ENCODE results near the gene SAMHD1.

The SAMHD1 gene

DNA sequence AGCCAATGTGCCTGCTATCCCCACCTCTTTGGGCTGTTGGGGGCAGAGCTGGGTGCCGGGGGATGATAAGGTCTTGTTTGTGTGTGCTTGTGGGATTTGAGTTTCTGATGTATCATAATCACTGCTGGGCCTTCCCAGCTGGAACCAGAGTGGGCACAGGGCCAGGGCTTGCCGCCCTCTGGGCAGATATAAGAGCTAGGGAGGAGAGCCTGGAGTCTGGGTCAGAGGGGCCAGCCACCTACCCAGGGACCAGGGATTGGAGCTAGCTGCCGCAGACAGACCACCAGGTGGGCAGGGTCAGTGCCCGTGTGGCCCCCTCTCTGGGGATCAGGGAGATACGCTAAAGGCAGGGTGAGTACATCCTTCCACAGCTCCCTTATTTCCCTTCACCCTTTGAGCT is 78.7 kb downstream of the SAMHD1 start:
- DNase-seq (ENCODE audit: low read depth in 2 of 2): no peak

DNA sequence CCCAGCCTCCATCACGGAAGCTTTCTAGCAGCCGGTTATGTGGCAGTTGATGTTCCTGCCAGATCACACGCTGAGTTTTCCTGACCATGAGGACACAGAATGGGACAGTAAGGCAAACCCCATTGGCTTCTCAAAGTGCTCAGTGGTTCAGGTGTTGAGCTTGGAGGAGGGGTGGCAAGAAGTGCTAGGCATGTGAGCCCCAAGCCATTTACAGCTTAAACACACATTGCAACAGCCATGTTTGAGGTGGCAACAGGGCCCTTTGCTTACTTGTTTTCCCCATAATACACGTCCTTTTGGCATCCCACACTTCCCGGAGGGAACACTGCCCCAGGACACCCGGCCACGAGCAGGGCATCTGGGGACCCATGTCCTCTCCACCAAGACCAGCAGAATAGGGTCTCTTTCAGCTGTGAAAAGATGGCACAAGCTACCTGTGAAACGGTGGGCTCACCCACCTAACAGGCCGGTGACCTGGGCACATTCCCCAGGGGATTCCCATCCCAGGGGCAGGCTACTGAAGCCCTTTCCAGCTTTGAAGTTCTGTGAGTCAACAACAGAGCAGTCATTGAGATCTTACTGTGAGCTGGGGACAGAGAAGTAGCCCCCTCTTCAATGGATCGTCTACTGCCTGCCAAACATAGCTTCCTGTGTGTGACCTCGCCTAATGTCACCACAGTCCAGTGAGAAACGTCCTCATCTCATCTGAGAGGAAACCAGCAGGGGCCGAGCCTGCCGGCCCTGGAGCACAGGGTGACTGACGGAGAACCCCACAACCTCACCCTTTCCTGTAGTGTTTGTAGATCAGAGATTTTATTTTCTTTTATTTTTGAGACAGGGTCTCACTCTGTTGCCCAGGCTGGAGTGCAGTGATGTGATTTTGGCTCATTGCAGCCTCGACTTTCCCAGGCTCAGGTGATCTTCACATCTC is 79.6 kb downstream of the SAMHD1 start:
- no peak for DNase-seq (ENCODE audit: low read depth in 2 of 2)

DNA sequence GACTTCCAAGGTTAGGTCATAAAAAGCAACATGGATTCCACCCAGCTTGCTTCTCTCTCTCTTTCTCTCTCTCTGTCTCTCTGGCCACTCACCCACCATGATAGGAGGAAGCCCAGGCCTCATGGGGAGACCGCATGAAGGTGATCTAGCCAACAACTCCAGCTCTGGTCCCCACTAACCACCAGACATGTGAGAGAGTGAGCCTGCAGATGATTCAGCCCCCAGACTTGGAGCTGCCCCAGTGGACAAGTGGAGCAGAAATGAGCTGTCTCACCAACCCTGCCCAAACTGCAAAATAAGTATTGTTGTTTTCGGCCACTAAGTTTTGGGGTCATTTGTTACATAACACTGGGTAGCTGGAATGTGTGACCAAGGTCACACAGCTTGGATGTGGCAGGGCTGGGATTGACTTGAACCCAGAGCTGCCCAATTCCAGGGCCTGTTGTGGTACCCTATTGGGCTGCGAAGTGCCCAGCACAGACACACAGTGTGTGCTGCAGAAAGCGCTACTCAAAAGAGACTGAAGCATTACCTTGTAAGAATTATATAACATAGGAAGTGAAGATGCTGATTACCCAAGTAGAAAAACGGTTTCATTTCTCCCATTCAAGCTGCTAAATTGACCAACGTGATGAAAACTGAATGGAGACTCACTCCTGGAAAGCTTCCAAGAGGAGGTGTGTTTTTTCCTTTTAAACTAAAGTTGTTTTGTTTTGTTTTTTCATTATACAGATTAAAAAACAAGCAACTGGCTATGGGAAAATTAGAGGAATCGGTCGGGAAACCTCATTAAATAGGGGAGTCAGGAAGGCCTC is 84.6 kb downstream of the SAMHD1 start:
- DNase-seq (ENCODE audit: low read depth in 2 of 2): no peak

DNA sequence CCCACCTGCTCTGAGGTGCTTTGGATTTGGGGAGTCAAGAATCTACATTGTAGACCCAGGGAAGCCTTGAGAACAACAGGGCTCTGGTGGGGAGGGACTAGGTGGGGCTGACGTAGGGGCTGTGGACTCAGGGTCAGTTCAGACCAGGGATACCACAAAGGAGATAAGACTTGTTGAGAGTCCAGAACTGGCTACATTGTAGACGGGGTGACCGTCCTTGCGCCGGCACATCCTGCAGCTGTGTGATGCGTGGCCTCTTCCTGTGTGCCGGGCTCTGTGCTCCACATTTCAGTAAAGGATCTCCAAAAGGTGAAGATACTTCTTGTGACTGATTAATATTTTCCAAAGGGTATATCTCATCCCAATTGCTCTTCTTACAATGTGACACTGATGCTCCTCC is 85.3 kb downstream of the SAMHD1 start:
- DNase-seq (ENCODE audit: low read depth in 2 of 2): no peak

DNA sequence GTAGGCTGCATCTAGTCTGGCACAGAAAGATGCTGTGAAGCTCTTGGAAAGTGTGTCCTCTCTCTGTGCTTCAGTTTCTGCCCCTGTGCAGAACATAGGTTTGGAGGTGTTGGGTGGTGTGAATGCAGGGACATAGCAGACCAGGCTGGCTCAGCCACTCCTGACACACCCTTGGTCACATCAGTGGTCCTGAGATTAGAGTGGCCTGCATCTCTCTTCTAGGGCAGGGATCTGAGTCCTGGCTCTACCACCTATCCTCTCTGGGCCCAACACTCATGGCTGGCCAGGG is 85.7 kb downstream of the SAMHD1 start:
- DNase-seq (ENCODE audit: low read depth in 2 of 2): no peak

DNA sequence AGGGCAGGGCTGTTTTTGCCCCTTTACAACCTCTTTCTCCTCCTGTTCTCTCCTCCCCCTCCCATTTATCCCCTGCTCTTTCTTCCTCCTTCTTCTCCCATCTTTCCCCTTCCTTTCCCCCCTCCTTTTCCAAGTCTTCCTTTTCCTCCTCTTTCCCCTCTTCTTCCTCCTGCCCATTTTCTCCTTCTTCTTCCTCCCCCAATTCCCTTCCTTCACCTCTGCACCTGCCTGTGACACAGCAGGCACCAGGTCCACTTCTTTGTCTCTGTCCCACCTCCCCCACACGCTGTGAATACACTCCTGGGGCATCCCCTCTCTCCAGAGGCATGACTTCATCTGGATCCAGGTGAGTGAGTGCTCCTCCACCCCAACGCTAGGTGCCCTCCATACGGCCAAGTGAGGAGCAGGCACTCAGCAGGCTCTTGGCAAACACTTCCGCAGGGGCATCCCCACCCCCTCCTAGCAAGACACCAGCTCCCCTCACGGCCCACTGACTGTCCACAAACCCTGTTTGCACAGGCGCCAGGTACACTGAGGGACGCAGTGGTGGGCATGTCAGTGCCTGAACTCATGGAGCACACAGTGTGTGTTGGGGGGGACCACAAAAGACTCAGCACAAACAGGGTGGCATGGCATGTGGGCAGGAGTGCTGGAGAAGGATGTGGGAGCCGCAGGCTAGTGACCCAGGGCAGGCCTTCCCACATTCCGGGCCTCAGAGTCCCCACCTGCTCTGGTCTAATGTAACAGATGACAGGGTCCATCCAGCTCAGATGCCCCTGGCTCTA is 86.2 kb downstream of the SAMHD1 start:
- DNase-seq (ENCODE audit: low read depth in 2 of 2): no peak

DNA sequence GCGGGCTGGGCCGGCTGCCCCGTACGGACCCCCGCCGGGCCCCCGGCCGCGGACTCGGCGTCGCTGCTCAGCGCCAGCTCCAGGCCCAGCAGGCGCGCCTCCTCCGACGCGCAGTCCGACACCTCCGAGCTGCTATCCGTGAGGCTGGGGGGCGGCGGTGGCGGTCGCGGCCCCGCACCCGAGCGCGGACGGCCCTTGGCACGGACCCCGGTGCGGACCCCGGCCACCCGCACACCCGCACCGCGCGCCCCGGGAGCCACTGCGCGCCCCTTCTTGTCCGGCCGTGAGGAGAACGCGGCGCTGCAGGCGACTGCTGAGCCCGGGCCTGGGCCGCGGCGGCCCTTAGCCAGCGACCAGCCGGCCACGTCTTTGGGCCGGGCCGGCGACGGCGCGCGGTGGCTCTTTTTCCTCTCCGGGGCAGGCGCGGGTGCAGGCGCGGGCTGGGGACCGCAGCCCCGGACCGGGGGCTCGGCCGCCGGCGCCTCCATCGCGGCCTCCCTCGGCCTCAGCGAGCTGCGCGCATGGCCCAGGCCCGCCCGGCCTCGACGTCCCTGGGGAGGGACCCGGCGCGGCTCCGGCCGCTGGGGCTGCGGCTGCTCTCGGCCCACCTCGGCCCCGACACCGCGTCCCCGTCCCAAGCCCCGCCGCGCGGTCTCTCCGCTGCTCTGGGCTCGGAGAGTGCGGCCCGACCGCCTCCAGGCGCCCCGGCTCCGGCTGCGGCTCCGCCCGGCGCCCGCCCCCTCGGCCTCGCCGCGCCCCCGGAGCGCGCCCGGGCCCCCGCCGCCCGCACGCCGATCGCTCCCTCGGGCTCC is 88.4 kb downstream of the SAMHD1 start:
- no peak for DNase-seq (ENCODE audit: low read depth in 2 of 2)

DNA sequence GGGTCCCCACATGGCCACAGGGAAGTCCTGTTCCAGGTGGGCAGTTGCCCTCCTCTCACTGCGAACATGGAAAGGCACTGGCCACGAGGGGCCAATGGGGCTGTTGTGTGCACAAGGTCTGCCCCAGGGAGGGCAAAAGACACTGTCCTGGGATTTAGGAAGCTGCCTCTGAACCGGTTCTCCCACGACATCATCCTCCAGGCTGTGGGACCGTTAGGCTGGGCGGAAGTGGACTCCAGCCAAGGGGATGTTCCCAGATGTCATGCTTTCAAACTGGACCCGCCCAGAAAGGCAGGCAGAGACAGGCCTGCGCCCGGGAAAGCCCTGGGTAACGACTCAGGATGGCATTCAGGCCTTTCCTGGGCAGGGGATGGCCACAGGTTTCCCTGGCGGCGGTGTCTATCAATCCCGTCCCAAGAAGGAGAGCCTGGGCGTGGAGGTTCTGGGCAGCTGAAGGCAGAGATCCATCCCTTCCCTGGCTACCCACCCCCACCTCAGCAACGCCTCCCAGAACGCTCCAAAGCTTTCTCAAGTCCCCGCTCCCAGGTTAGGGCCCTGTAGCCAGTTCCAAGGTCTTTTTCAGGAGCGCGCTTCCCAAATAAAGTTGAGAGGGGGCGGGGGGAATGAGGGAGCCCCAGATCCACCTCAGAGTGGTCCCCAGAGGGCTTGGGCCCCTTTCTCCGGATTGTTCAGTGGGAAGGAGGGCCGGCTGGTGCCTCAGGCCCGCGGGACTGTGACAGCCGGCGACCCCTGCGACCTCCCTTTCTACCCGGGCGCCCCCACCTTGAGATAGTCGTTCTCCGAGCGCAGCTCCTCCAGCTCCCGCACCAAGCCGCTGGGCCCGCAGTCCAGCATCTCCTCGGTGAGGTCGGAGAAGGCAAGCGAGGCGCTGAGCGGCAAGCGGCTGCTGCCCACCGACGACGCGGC is 89.4 kb downstream of the SAMHD1 start:
- DNase-seq (ENCODE audit: low read depth in 2 of 2): no peak

DNA sequence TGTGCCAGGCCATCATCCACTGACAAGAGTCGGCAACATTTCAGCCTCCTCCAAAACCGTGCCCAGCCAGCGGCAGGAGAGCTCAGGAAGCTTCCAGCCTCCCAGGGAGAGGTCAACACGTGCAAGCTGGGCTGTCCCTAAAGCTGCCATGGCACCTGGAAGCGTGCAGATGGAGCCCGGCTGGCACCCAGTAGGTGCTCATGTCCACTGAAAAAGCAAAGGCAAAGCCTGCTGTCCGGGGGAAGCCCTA is 90.0 kb downstream of the SAMHD1 start:
- no peak for DNase-seq (ENCODE audit: low read depth in 2 of 2)

DNA sequence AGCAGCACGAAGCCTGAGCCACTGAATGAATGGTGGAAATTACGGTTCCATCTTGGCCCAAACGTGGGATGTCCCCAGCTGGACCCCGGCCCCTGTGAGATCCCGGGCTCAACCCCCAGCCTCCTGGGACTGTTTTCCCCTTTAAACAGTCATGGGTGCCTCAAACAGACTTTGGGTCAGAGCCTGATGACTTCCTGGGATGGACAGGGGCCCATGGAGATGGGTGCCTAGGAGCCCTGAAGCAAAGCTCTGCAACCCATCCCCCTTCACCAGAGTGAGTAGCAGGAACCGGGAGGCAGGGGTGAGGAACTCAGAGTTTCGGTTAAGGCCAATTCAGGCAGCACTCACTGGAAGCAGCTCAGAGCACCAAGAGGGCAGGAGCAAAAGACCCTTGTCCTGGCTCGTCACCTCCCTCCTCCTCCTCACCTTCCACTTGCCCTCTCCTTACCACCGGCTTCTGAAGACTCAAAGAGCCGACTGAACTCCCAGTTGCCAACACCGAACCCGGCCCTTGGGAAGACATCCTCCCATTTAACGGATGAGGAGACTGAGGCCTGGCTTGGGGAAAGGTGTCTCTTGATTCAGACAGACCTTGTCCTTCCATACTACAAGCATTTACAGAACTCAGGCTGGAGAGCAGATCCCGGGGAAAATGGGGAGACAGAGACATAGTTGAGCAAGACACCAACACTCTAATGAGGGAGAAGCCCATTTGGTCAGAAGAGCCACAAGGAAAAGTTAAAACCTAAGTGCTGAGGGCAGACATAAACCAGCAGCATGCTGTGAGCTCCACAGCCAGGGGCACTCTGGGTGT is 90.5 kb downstream of the SAMHD1 start:
- DNase-seq (ENCODE audit: low read depth in 2 of 2): no peak

DNA sequence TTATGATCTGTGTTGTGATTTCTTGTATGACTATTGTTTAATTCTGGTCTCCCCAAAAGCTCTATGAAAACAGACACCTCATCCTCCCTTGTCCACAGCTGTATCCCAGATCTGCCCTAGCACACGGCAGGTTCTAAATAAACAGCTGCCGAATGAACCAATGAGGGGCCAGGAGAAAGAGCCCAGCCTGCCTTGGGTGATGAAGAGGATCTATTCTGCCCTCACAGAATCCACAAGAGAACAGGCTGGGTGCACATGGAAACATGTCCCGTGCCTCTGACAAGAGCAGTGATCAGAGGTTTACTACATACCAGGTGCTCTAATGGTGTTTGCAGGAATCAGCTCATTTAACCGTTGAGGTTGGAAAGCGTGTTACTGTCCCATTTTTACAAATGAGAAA is 91.2 kb downstream of the SAMHD1 start:
- no peak for DNase-seq (ENCODE audit: low read depth in 2 of 2)

DNA sequence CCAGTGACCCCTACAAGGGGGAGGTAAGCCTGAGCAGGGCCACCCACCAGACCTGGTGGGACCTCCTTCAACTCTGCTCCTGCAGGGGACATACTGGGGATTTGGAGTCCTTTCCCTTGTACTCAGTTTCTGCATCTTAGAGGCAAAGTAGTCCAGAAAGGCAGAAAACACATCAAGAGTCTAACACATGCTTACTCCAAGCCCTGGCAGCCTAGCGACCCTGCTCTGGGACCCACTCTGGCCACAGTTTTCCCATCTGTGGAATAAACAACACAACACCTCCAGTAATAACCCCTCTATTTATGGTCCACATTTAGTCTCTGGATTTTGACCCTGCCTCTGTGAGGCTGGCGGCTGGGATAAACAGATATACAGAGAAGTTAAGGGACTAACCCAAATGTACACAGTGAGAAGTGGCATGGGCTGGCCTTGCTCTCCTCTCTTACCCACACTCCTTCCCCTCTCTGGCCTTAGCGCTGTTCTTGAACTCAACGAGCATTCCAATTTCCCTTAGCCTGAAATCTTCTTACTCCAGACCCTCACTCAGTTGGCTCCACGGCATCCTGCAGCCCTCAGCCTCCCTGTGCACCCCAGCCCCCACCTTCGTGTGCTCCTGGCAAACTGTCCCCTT is 91.7 kb downstream of the SAMHD1 start:
- DNase-seq (ENCODE audit: low read depth in 2 of 2): no peak

DNA sequence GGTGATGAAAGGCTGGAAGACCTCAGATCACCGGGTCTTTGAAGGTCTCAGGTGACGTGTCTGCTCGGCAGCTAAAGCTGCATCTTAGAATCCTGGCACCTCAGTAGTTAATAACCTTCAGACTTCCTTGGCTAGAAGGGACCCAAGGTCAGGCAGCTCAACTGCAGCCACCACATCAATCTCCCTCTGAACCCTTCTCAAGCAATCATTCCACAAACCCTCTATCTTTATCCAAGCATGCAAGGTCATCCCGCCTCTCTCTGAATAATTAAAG is 92.3 kb downstream of the SAMHD1 start:
- DNase-seq (ENCODE audit: low read depth in 2 of 2): no peak

DNA sequence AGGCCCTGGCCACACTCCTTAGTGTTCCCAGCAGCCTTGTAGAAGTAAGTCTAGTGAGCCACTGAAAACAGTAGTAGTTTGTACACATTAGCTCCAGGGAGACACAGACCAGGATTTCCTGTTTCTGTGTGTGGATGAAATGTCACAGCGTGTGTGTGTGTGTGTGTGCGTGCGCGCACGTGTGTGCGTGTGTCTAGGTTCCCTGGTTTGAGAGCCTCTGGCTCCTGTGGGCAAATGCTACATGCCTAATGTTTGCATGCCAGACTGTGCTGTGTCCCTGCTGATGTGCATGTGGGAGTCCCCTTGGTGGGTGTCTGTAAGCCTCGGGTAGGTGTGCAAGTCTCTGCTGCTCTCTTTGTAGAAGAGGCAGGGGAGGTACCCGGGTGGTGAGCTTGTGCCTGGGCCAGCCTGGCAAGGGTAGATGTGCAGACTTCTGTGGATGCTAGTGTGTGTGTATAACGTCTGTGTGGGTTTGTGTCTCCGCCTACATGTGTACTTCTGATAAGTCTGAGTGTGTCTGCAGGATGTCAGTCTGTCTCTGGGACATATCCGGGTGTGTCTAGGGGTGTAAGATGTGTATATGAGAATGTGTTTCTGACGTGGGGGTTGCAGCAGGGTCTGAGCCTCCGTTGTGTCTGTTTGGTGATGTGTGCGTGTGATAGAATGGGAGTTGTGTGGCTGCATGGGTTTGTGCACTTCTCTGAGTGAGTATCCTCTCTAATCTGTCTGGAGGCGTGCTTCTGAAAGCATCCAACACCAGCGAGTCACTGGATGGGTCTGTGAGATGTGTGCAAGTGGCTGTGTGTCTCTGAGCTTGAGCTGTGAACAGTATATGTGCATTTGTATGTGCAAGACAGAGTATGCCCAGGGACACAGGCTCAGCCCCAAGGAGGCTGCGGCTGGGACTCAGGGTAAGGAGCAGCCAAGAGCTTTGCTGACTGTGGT is 94.5 kb downstream of the SAMHD1 start:
- DNase-seq (ENCODE audit: low read depth in 2 of 2): no peak

DNA sequence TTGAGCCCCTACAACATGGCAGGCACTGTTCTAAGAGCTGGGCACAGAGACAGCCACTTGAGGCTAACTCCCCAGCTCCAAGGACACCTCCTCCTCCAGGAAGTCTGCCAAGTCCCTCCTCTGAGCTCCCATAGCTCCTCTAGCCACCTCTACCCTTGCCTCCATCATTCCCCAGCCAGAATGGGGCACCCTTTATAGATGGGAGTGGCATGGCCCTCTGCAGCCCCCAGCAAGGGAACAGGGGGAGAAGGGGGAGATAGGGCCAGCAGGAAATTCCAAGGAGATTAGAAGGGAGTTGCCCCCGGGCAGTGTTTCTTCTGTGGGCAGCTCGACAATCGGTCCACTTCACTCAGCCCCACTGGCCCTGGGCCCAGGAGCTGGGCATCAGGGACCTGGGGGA is 95.3 kb downstream of the SAMHD1 start:
- DNase-seq (ENCODE audit: low read depth in 2 of 2): no peak

DNA sequence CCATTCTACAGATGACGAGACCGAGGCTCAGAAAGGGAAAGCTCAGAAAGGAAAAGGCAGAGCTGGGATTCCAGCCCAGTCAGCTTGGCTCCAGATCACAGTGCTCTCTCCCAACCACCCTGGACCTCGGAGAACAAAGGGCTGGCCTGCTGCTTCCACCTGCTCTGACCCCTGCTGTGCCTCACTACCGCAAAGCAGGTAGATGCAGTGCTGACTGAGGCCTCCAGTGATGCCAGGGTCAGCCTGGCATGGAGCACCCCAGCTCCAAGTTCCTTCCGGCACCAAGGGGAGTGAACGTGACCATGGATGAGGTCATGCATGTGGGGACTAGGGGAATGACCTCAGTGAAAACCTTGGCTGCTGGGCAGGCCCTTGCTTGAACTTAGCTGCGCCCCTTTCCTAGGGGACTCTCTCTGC is 96.3 kb downstream of the SAMHD1 start:
- DNase-seq (ENCODE audit: low read depth in 2 of 2): no peak

DNA sequence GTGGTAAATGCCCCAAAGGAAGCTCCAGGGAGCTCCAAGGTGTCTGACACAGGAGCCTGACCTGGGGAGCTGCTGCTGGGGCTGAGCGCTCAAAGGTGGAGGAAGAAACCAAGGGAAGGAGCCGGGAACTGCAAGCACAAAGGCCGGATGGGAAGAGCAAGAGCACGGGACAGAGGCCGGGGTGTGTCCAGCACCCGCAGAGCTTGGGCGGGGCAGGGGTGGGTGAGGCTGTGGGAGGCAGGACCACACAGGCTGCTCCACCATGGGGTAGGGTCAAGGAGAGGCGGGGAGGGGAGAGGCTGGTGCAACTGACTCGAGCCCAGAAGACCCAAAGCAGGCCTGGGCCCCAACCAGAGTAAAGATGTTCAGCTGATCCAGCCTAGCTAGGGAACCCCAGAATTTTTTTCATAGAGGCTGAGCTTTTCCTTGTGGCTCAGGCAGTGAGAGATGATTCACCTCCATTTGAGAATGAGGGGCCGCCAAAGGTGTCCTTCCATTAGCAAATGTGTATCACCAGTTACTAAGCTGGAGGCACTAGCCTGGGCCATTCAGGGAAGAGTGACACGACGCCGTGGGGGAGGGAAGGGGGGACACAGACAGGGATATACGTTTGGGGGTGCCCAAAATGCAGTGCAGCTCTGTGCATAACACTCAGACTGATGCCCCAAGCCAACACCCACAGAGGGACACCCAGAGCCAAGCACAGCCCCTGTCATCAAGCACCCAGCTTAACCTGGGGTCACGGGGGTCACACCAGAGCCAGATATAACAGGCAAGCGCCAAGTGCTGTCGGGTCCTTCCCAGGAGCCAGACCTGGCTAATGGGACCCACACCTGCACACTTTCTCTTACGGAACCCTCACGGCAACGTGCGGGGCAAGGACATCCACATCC is 96.9 kb downstream of the SAMHD1 start:
- DNase-seq (ENCODE audit: low read depth in 2 of 2): no peak

DNA sequence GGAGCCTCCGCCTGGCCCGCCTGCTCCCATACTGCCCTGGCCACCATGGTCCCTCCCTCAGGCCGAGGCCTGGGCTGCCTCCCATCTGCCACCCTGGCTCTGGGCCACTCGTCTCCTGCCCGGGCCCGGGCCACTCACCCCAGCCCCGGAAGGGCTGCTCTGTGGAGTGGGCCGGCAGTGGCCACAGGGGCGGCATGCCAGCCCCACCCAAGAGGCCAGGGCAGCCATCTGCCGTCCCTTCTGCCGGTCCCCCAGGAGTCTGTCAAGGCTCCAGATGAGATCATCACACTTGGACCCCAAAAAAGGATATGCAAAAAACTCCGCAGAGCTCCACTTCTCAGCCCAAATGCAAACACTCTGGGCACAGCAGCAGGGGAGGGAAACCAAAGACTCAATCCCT is 99.3 kb downstream of the SAMHD1 start:
- DNase-seq (ENCODE audit: low read depth in 2 of 2): no peak
